ENCODE measurements around the gene GTPBP4.

DNA sequence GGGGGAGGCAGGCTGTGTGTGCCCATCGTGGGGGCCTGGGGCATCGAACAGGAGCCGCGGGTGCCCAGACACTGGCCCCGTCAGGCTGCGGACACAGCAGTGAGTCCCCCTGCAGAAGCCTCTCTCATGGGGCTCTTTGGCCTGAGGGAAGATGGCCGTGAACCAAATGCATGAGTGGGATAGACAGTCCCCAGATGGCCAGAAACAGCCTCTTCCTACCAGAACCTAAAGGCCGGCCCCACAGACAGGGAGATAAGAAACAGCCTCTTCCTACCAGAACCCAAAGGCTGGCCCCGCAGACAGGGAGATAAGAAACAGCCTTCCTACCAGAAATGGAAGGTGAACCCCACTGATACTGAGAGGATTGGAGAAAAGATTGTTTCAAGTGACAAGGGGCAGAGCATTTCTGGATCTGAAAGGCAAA is 20.8 kb downstream of the GTPBP4 start:
- TF ChIP-seq YY1 (IDR thresholded peaks at IDR 0.05; ENCODE audit: low read depth, low read length), result no peak
- TF ChIP-seq, protein P1, sequence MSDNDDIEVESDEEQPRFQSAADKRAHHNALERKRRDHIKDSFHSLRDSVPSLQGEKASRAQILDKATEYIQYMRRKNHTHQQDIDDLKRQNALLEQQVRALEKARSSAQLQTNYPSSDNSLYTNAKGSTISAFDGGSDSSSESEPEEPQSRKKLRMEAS (IDR thresholded peaks at IDR 0.05), result no peak
- no peak for TF ChIP-seq RXRA (IDR thresholded peaks at IDR 0.05; ENCODE audit: insufficient read depth, low read depth, low read length)
- no peak for TF ChIP-seq SRF (IDR thresholded peaks at IDR 0.05; ENCODE audit: low read depth, low read length)
- TF ChIP-seq, protein P2, sequence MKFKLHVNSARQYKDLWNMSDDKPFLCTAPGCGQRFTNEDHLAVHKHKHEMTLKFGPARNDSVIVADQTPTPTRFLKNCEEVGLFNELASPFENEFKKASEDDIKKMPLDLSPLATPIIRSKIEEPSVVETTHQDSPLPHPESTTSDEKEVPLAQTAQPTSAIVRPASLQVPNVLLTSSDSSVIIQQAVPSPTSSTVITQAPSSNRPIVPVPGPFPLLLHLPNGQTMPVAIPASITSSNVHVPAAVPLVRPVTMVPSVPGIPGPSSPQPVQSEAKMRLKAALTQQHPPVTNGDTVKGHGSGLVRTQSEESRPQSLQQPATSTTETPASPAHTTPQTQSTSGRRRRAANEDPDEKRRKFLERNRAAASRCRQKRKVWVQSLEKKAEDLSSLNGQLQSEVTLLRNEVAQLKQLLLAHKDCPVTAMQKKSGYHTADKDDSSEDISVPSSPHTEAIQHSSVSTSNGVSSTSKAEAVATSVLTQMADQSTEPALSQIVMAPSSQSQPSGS (IDR thresholded peaks at IDR 0.05; ENCODE audit: low read length), result no peak
- TF ChIP-seq, protein P3, sequence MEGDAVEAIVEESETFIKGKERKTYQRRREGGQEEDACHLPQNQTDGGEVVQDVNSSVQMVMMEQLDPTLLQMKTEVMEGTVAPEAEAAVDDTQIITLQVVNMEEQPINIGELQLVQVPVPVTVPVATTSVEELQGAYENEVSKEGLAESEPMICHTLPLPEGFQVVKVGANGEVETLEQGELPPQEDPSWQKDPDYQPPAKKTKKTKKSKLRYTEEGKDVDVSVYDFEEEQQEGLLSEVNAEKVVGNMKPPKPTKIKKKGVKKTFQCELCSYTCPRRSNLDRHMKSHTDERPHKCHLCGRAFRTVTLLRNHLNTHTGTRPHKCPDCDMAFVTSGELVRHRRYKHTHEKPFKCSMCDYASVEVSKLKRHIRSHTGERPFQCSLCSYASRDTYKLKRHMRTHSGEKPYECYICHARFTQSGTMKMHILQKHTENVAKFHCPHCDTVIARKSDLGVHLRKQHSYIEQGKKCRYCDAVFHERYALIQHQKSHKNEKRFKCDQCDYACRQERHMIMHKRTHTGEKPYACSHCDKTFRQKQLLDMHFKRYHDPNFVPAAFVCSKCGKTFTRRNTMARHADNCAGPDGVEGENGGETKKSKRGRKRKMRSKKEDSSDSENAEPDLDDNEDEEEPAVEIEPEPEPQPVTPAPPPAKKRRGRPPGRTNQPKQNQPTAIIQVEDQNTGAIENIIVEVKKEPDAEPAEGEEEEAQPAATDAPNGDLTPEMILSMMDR (IDR thresholded peaks at IDR 0.05; ENCODE audit: control extremely low read depth in 1 of 3, insufficient read depth in 1 of 3, low read depth in 1 of 3, low read length in 3 of 3), result no peak
- TF ChIP-seq RAD21 (IDR thresholded peaks at IDR 0.05 in 1 of 2, conservative IDR thresholded peaks at IDR 0.05 in 1 of 2; ENCODE audit: low read depth in 2 of 2, low read length in 2 of 2), result no peak
- no peak for TF ChIP-seq CBX5 (IDR thresholded peaks at IDR 0.05; ENCODE audit: low read depth, low read length)
- no peak for TF ChIP-seq POLR2A (IDR thresholded peaks at IDR 0.05; ENCODE audit: control extremely low read depth in 1 of 2, low read depth in 2 of 2, low read length in 2 of 2)
- TF ChIP-seq TAF1 (IDR thresholded peaks at IDR 0.05; ENCODE audit: low read depth, low read length), result no peak
- no peak for TF ChIP-seq EZH2 (IDR thresholded peaks at IDR 0.05; ENCODE audit: low read depth, low read length, severe bottlenecking)
- TF ChIP-seq RNF2 (IDR thresholded peaks at IDR 0.05; ENCODE audit: borderline replicate concordance, low read depth, low read length, missing control alignments, poor library complexity, severe bottlenecking), result no peak
- TF ChIP-seq SIN3A (conservative IDR thresholded peaks at IDR 0.05 in 1 of 2, IDR thresholded peaks at IDR 0.05 in 1 of 2; ENCODE audit: low read depth in 1 of 2, low read length in 2 of 2), result no peak

Data from H1 (cell line).